Upper lobe of left lung (tissue), 4 donors: Measurements from ENCODE around the gene CIAO2A.

Experiments used
- POLR2AphosphoS5 ChIP-seq, 2 donors: sonication (generic); formaldehyde crosslinking; IDR thresholded peaks; one replicate each; pipeline ENCODE4 v1.5.1; 2017; ENCODE audit warnings: antibody characterized with exemption in 2 of 2
- TF ChIP-seq, protein P1 (sequence below), 6 experiments: fragments of 450-650 bp in 4 of 6; fragments of 200-600 bp in 2 of 6; sonication (generic) in 2 of 6; IDR thresholded peaks; one replicate each; pipeline ENCODE4 v1.5.1; 2016 to 2019; ENCODE audit warnings: antibody characterized with exemption in 6 of 6

DNA sequence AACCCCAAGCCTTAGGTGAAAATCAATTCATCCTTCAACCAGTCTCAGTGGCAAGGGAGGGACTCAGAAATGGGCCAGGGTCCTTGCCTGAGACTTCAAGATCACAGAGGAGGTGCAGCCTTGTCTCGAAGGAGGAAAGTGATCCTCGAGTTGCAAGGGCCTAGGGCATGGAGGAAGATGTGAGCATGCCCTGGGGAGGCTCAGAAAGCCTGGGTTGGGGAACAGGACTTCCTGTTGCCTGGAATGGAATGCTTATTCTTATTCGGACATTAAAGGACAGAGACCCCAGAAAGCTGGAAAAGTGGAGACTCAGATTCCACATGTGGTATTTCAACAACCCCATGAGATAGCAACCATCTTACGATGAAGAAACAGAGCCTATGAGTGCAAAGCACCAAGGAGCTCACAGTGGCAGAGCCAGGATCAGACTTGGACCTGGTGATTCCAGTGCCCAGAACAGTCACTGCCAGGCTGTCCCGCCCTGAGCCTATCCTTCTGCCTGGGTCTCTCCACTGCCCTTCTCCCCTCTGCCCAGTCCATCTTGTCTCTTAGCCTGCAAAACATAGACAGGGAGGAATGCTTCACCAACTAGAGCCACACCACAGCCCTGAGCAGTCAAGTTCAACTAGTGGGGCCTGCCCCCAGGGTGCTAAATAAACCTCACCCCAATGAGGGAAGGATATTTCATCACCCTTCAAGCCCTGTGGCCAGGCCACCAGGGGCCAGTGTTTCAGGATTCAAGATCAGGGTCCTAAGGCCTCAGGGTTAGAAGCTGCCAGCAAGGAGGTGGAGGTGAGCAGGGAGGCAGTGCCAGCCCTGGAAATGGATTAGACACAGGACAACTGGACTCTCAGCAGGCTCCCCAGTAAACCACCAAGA lies 69.2 kb downstream of the CIAO2A start:
- TF ChIP-seq, protein P1, sequence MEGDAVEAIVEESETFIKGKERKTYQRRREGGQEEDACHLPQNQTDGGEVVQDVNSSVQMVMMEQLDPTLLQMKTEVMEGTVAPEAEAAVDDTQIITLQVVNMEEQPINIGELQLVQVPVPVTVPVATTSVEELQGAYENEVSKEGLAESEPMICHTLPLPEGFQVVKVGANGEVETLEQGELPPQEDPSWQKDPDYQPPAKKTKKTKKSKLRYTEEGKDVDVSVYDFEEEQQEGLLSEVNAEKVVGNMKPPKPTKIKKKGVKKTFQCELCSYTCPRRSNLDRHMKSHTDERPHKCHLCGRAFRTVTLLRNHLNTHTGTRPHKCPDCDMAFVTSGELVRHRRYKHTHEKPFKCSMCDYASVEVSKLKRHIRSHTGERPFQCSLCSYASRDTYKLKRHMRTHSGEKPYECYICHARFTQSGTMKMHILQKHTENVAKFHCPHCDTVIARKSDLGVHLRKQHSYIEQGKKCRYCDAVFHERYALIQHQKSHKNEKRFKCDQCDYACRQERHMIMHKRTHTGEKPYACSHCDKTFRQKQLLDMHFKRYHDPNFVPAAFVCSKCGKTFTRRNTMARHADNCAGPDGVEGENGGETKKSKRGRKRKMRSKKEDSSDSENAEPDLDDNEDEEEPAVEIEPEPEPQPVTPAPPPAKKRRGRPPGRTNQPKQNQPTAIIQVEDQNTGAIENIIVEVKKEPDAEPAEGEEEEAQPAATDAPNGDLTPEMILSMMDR (IDR thresholded peaks at IDR 0.05) = no peak
- no peak for TF ChIP-seq POLR2AphosphoS5 (IDR thresholded peaks at IDR 0.05)
